HG02884 (cell line): ENCODE measurements around the gene PDK4.
"Not testable (repeated sequence)": the region's sequence is repeated elsewhere in the genome, so short reads cannot be mapped to it uniquely, and the experiment has no call there.

Experiments used
- ATAC-seq: cut with Tn5 transposase; IDR thresholded peaks from one replicate; pipeline ENCODE4 v1.9.1; 2021; ENCODE audit warnings: mild to moderate bottlenecking, moderate library complexity; ENCODE audit not compliant: unreplicated experiment

PDK4 gene

GRCh38 chr7:95578299-95578855 is 17.9 kb downstream of the PDK4 start:
- no peak for ATAC-seq

GRCh38 chr7:95577137-95577536 is 19.2 kb downstream of the PDK4 start:
- no peak for ATAC-seq

- ATAC-seq = no peak
Measured at GRCh38 chr7:95569720-95570119, 26.6 kb downstream of the PDK4 start.

- ATAC-seq = no peak
Measured at GRCh38 chr7:95560674-95561073, 35.6 kb downstream of the PDK4 start.

- ATAC-seq = no peak
Measured at GRCh38 chr7:95558864-95559263, 37.5 kb downstream of the PDK4 start.

GRCh38 chr7:95556777-95557176 is 39.5 kb downstream of the PDK4 start:
- ATAC-seq = no peak

GRCh38 chr7:95553939-95554338 is 42.4 kb downstream of the PDK4 start:
- no peak for ATAC-seq

- ATAC-seq = not testable (repeated sequence)
Measured at GRCh38 chr7:95552010-95552926, 44.0 kb downstream of the PDK4 start.

- ATAC-seq = no peak
Measured at GRCh38 chr7:95550546-95550945, 45.8 kb downstream of the PDK4 start.

- ATAC-seq = no peak
Measured at GRCh38 chr7:95549818-95550529, 46.3 kb downstream of the PDK4 start.

GRCh38 chr7:95547361-95548348 is 48.7 kb downstream of the PDK4 start:
- no peak for ATAC-seq

GRCh38 chr7:95546647-95547046 is 49.7 kb downstream of the PDK4 start:
- ATAC-seq = no peak

- ATAC-seq = no peak
Measured at GRCh38 chr7:95545673-95546072, 50.6 kb downstream of the PDK4 start.

GRCh38 chr7:95545007-95545615 is 51.2 kb downstream of the PDK4 start:
- ATAC-seq = no peak

GRCh38 chr7:95544171-95544570 is 52.1 kb downstream of the PDK4 start:
- ATAC-seq = no peak

GRCh38 chr7:95543312-95543711 is 53.0 kb downstream of the PDK4 start:
- no peak for ATAC-seq

GRCh38 chr7:95540366-95540765 is 56.0 kb downstream of the PDK4 start:
- no peak for ATAC-seq

GRCh38 chr7:95539426-95539825 is 56.9 kb downstream of the PDK4 start:
- no peak for ATAC-seq

GRCh38 chr7:95537468-95537867 is 58.8 kb downstream of the PDK4 start:
- ATAC-seq = no peak

- ATAC-seq = no peak
Measured at GRCh38 chr7:95536656-95537311, 59.5 kb downstream of the PDK4 start.
